BLaER1 treated with 17β-estradiol and CSF1 and Interleukin-3, amounts not matched to agents 10 nM and 100 nM (cell line): ENCODE results near the gene EIF6.

Source experiments
- H3K27ac ChIP-seq, 11 experiments: shearing (Covaris generic); formaldehyde crosslinking; 2 replicates each; pipeline ENCODE4 v1.8.1; 2022
- H3K27me3 ChIP-seq, 11 experiments: shearing (Covaris generic); formaldehyde crosslinking; 2 replicates each; pipeline ENCODE4 v1.8.1; 2022
- H3K36me3 ChIP-seq, 11 experiments: shearing (Covaris generic); formaldehyde crosslinking; 2 replicates each; pipeline ENCODE4 v1.8.1; 2022
- H3K4me1 ChIP-seq, 10 experiments: shearing (Covaris generic); formaldehyde crosslinking; 2 replicates each; pipeline ENCODE4 v1.8.1; 2022
- H3K4me2 ChIP-seq, 11 experiments: shearing (Covaris generic); formaldehyde crosslinking; 2 replicates each; pipeline ENCODE4 v1.8.1; 2022
- H3K4me3 ChIP-seq, 10 experiments: shearing (Covaris generic); formaldehyde crosslinking; 2 replicates each; pipeline ENCODE4 v1.8.1; 2022
- H3K9ac ChIP-seq, 11 experiments: shearing (Covaris generic); formaldehyde crosslinking; 2 replicates each; pipeline ENCODE4 v1.8.1; 2022
- H3K9me3 ChIP-seq, 11 experiments: shearing (Covaris generic); formaldehyde crosslinking; replicated peaks in 1 of 11; 2 replicates each; pipeline ENCODE4 v1.8.1; 2022
- H4K20me1 ChIP-seq, 11 experiments: shearing (Covaris generic); formaldehyde crosslinking; 2 replicates each; pipeline ENCODE4 v1.8.1; 2022
- Cebpa-rat ChIP-seq, 11 experiments: shearing (Covaris generic); IDR thresholded peaks; 2 replicates each; pipeline ENCODE4 v1.8.1; 2022

Gene EIF6

GRCh38 chr20:35302421-35303335 lies 18.1 kb upstream of the EIF6 start:
- H3K9me3 ChIP-seq: no peaks in the 10 kb centered on the region
- no peak overlapping the region for H3K9ac ChIP-seq
- H3K27me3 ChIP-seq: no peaks in the 10 kb centered on the region
- TF ChIP-seq Cebpa-rat (IDR thresholded peaks at IDR 0.05): no peak
- peaks cover 0 to 31% (median 0%) of the 10 kb centered on the region in 11 experiments; a peak in 3 of 22 replicates for H4K20me1 ChIP-seq
- no peak overlapping the region for H3K4me2 ChIP-seq
- H3K4me3 ChIP-seq: no peak overlapping the region
- H3K36me3 ChIP-seq: peaks cover 5 to 44% (median 27%) of the 10 kb centered on the region in 11 experiments; a peak in 17 of 22 replicates
- H3K4me1 ChIP-seq: peaks cover 4 to 48% (median 16%) of the 10 kb centered on the region in 10 experiments; a peak in 19 of 20 replicates
- H3K27ac ChIP-seq: no peak overlapping the region

DNA sequence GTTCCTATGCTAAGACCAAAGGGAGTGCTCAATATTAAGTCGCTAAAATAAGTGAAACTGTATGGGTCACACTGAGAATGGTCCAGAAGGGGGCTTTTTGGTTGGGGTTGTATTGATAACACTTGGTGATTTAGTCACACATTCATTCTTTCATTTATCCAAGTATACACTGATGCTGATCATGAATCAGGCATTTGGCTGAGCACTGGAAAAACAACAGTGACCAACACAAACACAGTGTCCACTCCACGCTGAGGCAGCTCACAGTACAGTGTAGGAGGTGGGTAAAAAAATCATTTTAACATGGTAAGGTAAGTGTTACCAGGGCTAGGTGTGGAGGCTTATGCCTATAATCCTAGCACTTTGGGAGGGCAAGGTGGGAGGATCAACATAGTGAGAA lies 16.9 kb upstream of the EIF6 start:
- H3K27ac ChIP-seq: no peak overlapping the region
- H3K4me3 ChIP-seq: no peak overlapping the region
- peaks cover 5 to 38% (median 22%) of the 10 kb centered on the region in 11 experiments; a peak in 17 of 22 replicates for H3K36me3 ChIP-seq
- no peak overlapping the region for H3K4me2 ChIP-seq
- H3K9me3 ChIP-seq: no peaks in the 10 kb centered on the region
- H3K9ac ChIP-seq: no peak overlapping the region
- H4K20me1 ChIP-seq: peaks cover 0 to 18% (median 0%) of the 10 kb centered on the region in 11 experiments; a peak in 3 of 22 replicates
- H3K4me1 ChIP-seq: peaks cover 0 to 42% (median 12%) of the 10 kb centered on the region in 10 experiments; a peak in 12 of 20 replicates
- H3K27me3 ChIP-seq: no peaks in the 10 kb centered on the region
- TF ChIP-seq Cebpa-rat (IDR thresholded peaks at IDR 0.05): no peak

DNA sequence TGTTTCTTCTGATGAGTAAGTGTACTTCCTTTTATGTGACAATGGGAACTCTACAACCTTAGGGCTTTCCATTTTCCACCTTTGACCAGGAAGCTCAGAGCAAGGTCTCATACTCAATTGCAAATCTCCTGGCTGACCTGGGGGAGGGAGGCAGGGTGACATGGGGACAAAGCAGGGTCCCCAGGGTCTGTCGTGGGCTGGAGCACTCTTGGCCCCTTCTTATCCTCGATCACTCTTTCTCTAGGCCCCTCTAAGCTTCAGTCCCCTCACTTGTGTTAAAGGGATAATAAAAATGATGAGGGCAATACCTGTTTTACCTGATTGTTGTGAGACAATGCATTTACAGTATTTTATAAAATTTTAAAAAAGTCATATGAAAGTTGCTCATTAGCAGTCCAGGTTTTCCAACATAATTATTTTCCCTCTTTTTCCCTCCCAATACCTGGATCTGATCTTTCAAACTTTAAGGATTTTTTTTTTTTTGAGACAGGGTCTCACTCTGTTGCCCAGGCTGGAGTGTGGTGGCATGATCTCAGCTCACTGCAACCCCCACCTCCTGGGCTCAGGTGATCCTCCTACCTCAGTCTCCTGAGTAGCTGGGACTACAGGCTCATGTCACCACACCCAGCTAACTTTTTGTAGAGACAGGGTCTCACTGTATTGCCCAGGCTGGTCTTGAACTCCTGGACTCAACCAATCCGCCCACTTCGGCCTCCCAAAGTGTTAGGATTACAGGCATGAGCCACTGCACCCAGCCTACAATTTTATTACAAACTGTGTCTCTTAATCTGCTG lies 16.1 kb upstream of the EIF6 start:
- Histone ChIP-seq H3K4me1 (peaks cover 0 to 34% (median 5%) of the 10 kb centered on the region in 10 experiments; a peak in 12 of 20 replicates), H3K4me3 (no peak overlapping the region), H3K4me2 (no peak overlapping the region), H4K20me1 (peaks cover 0 to 12% (median 0%) of the 10 kb centered on the region in 11 experiments; a peak in 1 of 22 replicates), H3K9ac (no peak overlapping the region), H3K27ac (no peak overlapping the region), H3K36me3 (peaks cover 0 to 30% (median 20%) of the 10 kb centered on the region in 11 experiments; a peak in 14 of 22 replicates), H3K27me3 (no peaks in the 10 kb centered on the region), H3K9me3 (no peaks in the 10 kb centered on the region)
- no peak for TF ChIP-seq Cebpa-rat (IDR thresholded peaks at IDR 0.05)

DNA sequence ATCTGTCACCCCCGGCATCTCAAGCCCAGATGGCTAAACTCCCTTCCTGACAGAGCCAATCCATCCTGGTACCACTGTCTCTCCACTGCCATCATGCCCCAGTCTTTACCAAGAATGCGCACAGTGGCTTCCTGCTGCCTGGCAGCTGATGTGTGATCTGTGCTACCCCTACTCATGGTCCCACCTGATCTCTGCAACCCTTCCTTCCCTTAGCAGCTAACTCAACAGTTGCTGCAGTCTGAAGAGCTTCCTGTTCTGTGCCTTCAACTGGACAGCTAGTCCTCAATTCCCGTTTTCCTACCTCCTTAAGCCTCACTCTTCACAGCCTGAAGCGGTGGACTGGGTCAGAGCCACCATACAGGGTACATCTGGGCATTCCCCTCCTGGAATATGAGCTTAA lies 15.2 kb upstream of the EIF6 start:
- Histone ChIP-seq H3K36me3 (peaks cover 0 to 22% (median 14%) of the 10 kb centered on the region in 11 experiments; a peak in 10 of 22 replicates), H3K4me2 (0 out of 22 replicates have a peak overlapping the region, but pooled peaks of 1 of the 11 experiments have one; percentile 17), H3K9me3 (no peaks in the 10 kb centered on the region), H3K4me1 (peaks cover 0 to 25% (median 0%) of the 10 kb centered on the region in 10 experiments; a peak in 9 of 20 replicates), H4K20me1 (peaks cover 0 to 8% (median 0%) of the 10 kb centered on the region in 11 experiments; a peak in 1 of 22 replicates), H3K27ac (no peak overlapping the region), H3K27me3 (no peaks in the 10 kb centered on the region), H3K4me3 (no peak overlapping the region), H3K9ac (peak overlapping the region in 1 of 11 experiments; percentile 5; a peak in 1 of 22 replicates)
- no peak for TF ChIP-seq Cebpa-rat (IDR thresholded peaks at IDR 0.05)

- H3K27ac ChIP-seq: no peak overlapping the region
- H3K4me1 ChIP-seq: peaks cover 0 to 12% (median 0%) of the 10 kb centered on the region in 10 experiments; a peak in 6 of 20 replicates
- TF ChIP-seq Cebpa-rat (IDR thresholded peaks at IDR 0.05): no peak
- H3K9ac ChIP-seq: no peak overlapping the region
- no peaks in the 10 kb centered on the region for H3K27me3 ChIP-seq
- H3K4me2 ChIP-seq: no peak overlapping the region
- no peaks in the 10 kb centered on the region for H4K20me1 ChIP-seq
- peaks cover 0 to 18% (median 10%) of the 10 kb centered on the region in 11 experiments; a peak in 9 of 22 replicates for H3K36me3 ChIP-seq
- no peaks in the 10 kb centered on the region for H3K9me3 ChIP-seq
- no peak overlapping the region for H3K4me3 ChIP-seq
These were observed 13.7 kb upstream of the EIF6 start for GRCh38 chr20:35298264-35298663.

DNA sequence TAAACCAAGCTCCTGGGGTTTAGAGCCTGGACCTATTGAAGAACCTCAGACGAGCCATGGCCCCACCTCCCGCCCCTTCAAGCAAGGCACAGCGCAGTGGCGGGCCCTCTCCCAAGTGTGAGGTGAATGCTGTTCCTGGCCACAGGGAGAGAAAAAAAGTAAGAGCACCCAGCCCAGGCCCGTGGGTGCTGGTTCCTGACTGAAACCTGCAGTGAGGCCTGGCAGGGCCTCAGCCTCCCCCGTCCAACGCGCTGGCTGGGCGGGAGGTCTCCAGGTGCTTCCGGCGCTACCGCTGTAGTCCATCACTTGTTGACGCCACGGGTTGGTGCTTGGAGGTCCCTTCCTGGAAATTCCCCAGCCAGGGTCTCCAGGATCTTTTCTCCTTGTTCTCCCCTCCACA lies 13.2 kb upstream of the EIF6 start:
- H3K27ac ChIP-seq: no peak overlapping the region
- H4K20me1 ChIP-seq: no peaks in the 10 kb centered on the region
- no peak overlapping the region for H3K4me3 ChIP-seq
- no peak for TF ChIP-seq Cebpa-rat (IDR thresholded peaks at IDR 0.05)
- no peak overlapping the region for H3K4me2 ChIP-seq
- no peak overlapping the region for H3K9ac ChIP-seq
- H3K27me3 ChIP-seq: no peaks in the 10 kb centered on the region
- H3K9me3 ChIP-seq: no peaks in the 10 kb centered on the region
- H3K4me1 ChIP-seq: peaks cover 0 to 12% (median 0%) of the 10 kb centered on the region in 10 experiments; a peak in 6 of 20 replicates
- peaks cover 0 to 13% (median 5%) of the 10 kb centered on the region in 11 experiments; a peak in 7 of 22 replicates for H3K36me3 ChIP-seq

- Histone ChIP-seq H3K9me3 (no peaks in the 10 kb centered on the region), H3K36me3 (peaks cover 0 to 9% (median 0%) of the 10 kb centered on the region in 11 experiments; a peak in 5 of 22 replicates), H3K4me1 (peaks cover 0 to 12% (median 0%) of the 10 kb centered on the region in 10 experiments; a peak in 6 of 20 replicates), H3K9ac (no peak overlapping the region), H4K20me1 (peaks cover 0 to 3% (median 0%) of the 10 kb centered on the region in 11 experiments; a peak in 1 of 22 replicates), H3K4me2 (peak overlapping the region in 3 of 11 experiments; percentile 1 to 21 (median 11); a peak in 2 of 22 replicates), H3K27me3 (no peaks in the 10 kb centered on the region), H3K4me3 (no peak overlapping the region), H3K27ac (no peak overlapping the region; a peak in 1 of 22 replicates)
- TF ChIP-seq Cebpa-rat (IDR thresholded peaks at IDR 0.05): no peak
These were observed 12.6 kb upstream of the EIF6 start for GRCh38 chr20:35297155-35297554.

DNA sequence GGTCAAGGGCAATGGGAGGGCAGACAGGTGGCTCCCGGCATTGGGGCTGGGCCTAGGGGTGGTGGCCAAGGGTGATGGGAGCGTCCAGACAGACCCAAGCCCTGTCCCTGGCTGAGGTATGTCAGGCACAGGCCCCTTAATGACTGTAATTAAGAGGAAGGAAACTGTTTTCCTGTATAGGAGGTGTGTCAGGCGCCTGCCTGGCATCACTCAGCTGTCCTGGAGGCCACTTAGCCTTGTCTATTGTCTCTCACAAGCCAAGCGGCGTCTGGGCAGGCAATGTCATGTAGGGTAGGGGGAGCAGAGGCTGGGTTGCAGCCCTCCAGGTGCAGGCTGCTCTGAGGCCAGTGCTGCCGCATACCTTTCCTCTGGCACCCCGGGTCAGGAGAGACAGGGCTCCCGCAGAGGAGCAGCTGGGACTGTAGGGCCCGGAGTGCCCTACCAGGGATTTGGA lies 11.6 kb upstream of the EIF6 start:
- no peak overlapping the region for H3K4me3 ChIP-seq
- H3K4me2 ChIP-seq: no peak overlapping the region
- no peaks in the 10 kb centered on the region for H3K36me3 ChIP-seq
- no peak overlapping the region for H3K27ac ChIP-seq
- peaks cover 0 to 7% (median 0%) of the 10 kb centered on the region in 11 experiments; a peak in 1 of 22 replicates for H4K20me1 ChIP-seq
- H3K4me1 ChIP-seq: peaks cover 0 to 12% (median 0%) of the 10 kb centered on the region in 10 experiments; a peak in 6 of 20 replicates
- no peaks in the 10 kb centered on the region for H3K9me3 ChIP-seq
- no peak overlapping the region for H3K9ac ChIP-seq
- TF ChIP-seq Cebpa-rat (IDR thresholded peaks at IDR 0.05): no peak
- H3K27me3 ChIP-seq: no peaks in the 10 kb centered on the region
